HepG2 (cell line): Measurements from ENCODE around the gene MEI1. TPM values are rescaled to one million over a fixed set of nuclear protein-coding genes. Genes with fewer than 3 reads are reported as not detected.

Experiments used
- ATAC-seq: fragments of 200-7000 bp; cut with Tn5 transposase; 3 replicates; pipeline ENCODE4 v1.9.1; 2020; ENCODE audit warnings: mild to moderate bottlenecking, moderate library complexity
- BruUV-seq: library from RNA; stranded (reverse); fragments of 400-500 nt; replicated peaks from 2 replicates; lab custom pipeline; 2021; lab: Mats Ljungman, UMichigan
- CTCF ChIA-PET: fragments of 300-600 bp; formaldehyde crosslinking; extraction: SDS; loops from one replicate; lab custom pipeline; 2021; ENCODE audit warnings: low total read pairs, inconsistent platforms, low intra/inter-chr PET ratio; lab: Yijun Ruan, JAX
- POLR2A ChIA-PET: fragments of 350-600 bp; sonication (Branson Sonifier 250); formaldehyde crosslinking; loops from one replicate; lab custom pipeline; 2020; ENCODE audit warnings: antibody characterized with exemption, inconsistent platforms; lab: Yijun Ruan, JAX
- DNase-seq: peaks from one replicate; pipeline ENCODE4 v3.0.0-alpha.2; 2015; ENCODE audit warnings: low spot score
- FAIRE-seq: peaks from 3 replicates; lab custom pipeline; 2011; peaks lifted over from hg19 to GRCh38; lab: Jason Lieb, UNC
- H2AFZ ChIP-seq: one replicate; pipeline ENCODE4 v1.6.1; 2011; ENCODE audit warnings: low read length, inconsistent platforms
- H3K27ac ChIP-seq: fragments of 300-600 bp; 3 replicates; pipeline ENCODE4 v1.8.0; 2011; ENCODE audit warnings: mixed run types, mild to moderate bottlenecking, mixed read lengths, low read length, inconsistent platforms; ENCODE audit not compliant: insufficient read depth; ENCODE audit errors: extremely low read length
- H3K27me3 ChIP-seq, 2 experiments: fragments of 200-600 bp in 1 of 2; 2 replicates in 1 of 2; 3 replicates in 1 of 2; pipeline versions ENCODE4 v1.6.0 to v1.8.0; 2011; ENCODE audit warnings: low read length in 2 of 2, mild to moderate bottlenecking in 2 of 2, moderate library complexity in 2 of 2, inconsistent platforms in 1 of 2; ENCODE audit not compliant: insufficient read depth in 2 of 2, control insufficient read depth in 1 of 2
- H3K36me3 ChIP-seq, 2 experiments: fragments of 200-600 bp in 1 of 2; replicated peaks in 1 of 2; 2 replicates in 1 of 2; 3 replicates in 1 of 2; pipeline versions ENCODE4 v1.5.1 to v1.8.0; 2011; ENCODE audit warnings: low read length in 2 of 2, inconsistent platforms in 1 of 2; ENCODE audit not compliant: insufficient read depth in 2 of 2, control insufficient read depth in 1 of 2
- H3K4me1 ChIP-seq: 2 replicates; pipeline ENCODE4 v1.5.1; 2012; ENCODE audit warnings: low read length, inconsistent platforms; ENCODE audit not compliant: insufficient read depth
- H3K4me2 ChIP-seq: 2 replicates; pipeline ENCODE4 v1.6.0; 2011; ENCODE audit warnings: low read depth, low read length, inconsistent platforms
- H3K4me3 ChIP-seq, 3 experiments: fragments of 200-600 bp in 1 of 3; sonication (generic), shearing (Covaris generic) in 1 of 3; replicated peaks in 1 of 3; 2 replicates each; pipeline ENCODE4 v1.5.1; 2011 to 2016; ENCODE audit warnings: low read length in 3 of 3, inconsistent platforms in 2 of 3, low read depth in 2 of 3, mild to moderate bottlenecking in 2 of 3, control low read depth in 1 of 3, mixed read lengths in 1 of 3; ENCODE audit not compliant: insufficient read depth in 1 of 3
- H3K79me2 ChIP-seq: one replicate; pipeline ENCODE4 v1.6.1; 2011; ENCODE audit warnings: low read length, inconsistent platforms; ENCODE audit not compliant: insufficient read depth
- H3K9ac ChIP-seq: 2 replicates; pipeline ENCODE4 v1.6.0; 2011; ENCODE audit warnings: mild to moderate bottlenecking, low read depth, low read length, inconsistent platforms; ENCODE audit not compliant: insufficient read depth
- H3K9me3 ChIP-seq: 2 replicates; pipeline ENCODE4 v1.5.1; 2012; ENCODE audit warnings: mild to moderate bottlenecking, low read length
- H4K20me1 ChIP-seq: 2 replicates; pipeline ENCODE4 v1.6.0; 2011; ENCODE audit warnings: inconsistent platforms, mild to moderate bottlenecking, low read length, moderate library complexity; ENCODE audit not compliant: insufficient read depth
- CC2D1A ChIP-seq: sonication (generic); formaldehyde crosslinking; IDR thresholded peaks from 2 replicates; pipeline ENCODE4 v1.8.1; 2023; ENCODE audit warnings: mild to moderate bottlenecking, missing genetic modification reagents
- DMTF1 ChIP-seq: sonication (generic); formaldehyde crosslinking; IDR thresholded peaks from 2 replicates; pipeline ENCODE4 v1.4.0; 2020; ENCODE audit warnings: mild to moderate bottlenecking, missing genetic modification reagents
- EHMT2 ChIP-seq: fragments of 200-600 bp; sonication (generic); IDR thresholded peaks from 2 replicates; pipeline ENCODE4 v1.7.0; 2017; ENCODE audit warnings: antibody characterized with exemption, low read depth, low read length, borderline replicate concordance
- ETV5 ChIP-seq: IDR thresholded peaks from 2 replicates; pipeline ENCODE4 v1.6.1; 2018; ENCODE audit warnings: missing biosample characterization, missing genetic modification reagents, inconsistent platforms, borderline replicate concordance
- HBP1 ChIP-seq: IDR thresholded peaks from 2 replicates; pipeline ENCODE4 v1.6.1; 2016; ENCODE audit warnings: low read depth, control low read depth
- HDAC6 ChIP-seq: fragments of 200-600 bp; sonication (generic); IDR thresholded peaks from 2 replicates; pipeline ENCODE4 v1.7.0; 2017; ENCODE audit warnings: mild to moderate bottlenecking, antibody characterized with exemption, low read length, low read depth
- MTA1 ChIP-seq: sonication (generic); formaldehyde crosslinking; IDR thresholded peaks from 2 replicates; pipeline ENCODE4 v1.4.0; 2020; ENCODE audit warnings: missing genetic modification reagents, mild to moderate bottlenecking, borderline replicate concordance
- NR2C2 ChIP-seq: sonication (generic); formaldehyde crosslinking; IDR thresholded peaks from 2 replicates; pipeline ENCODE4 v1.4.0; 2020; ENCODE audit warnings: missing genetic modification reagents, mild to moderate bottlenecking, moderate library complexity, borderline replicate concordance
- POLR2G ChIP-seq: fragments of 200-400 bp; formaldehyde crosslinking; IDR thresholded peaks from 2 replicates; pipeline ENCODE4 v1.6.1; 2018; ENCODE audit warnings: mild to moderate bottlenecking, low read depth, low read length, moderate library complexity
- RBAK ChIP-seq: sonication (generic); formaldehyde crosslinking; IDR thresholded peaks from 2 replicates; pipeline ENCODE4 v1.5.1; 2020; ENCODE audit warnings: mild to moderate bottlenecking, missing genetic modification reagents
- SOX6 ChIP-seq, 2 experiments: fragments of 450-650 bp in 1 of 2; sonication (generic) in 1 of 2; formaldehyde crosslinking in 1 of 2; IDR thresholded peaks; 2 replicates each; pipeline versions ENCODE4 v1.4.0 to v1.6.1; 2017 to 2020; ENCODE audit warnings: antibody characterized with exemption in 1 of 2, mild to moderate bottlenecking in 1 of 2, missing genetic modification reagents in 1 of 2
- TRIM24 ChIP-seq: sonication (generic); formaldehyde crosslinking; IDR thresholded peaks from 2 replicates; pipeline ENCODE4 v1.8.0; 2022; ENCODE audit warnings: mild to moderate bottlenecking, missing genetic modification reagents
- TSC22D2 ChIP-seq: sonication (generic); formaldehyde crosslinking; IDR thresholded peaks from 2 replicates; pipeline ENCODE4 v1.5.1; 2020; ENCODE audit warnings: missing genetic modification reagents, mild to moderate bottlenecking, borderline replicate concordance
- ZBTB34 ChIP-seq: sonication (generic); formaldehyde crosslinking; IDR thresholded peaks from 2 replicates; pipeline ENCODE4 v1.8.0; 2022; ENCODE audit warnings: mild to moderate bottlenecking, missing genetic modification reagents
- ZEB1 ChIP-seq: IDR thresholded peaks from 2 replicates; pipeline ENCODE4 v1.6.1; 2012; ENCODE audit warnings: mild to moderate bottlenecking, low read depth, inconsistent platforms; ENCODE audit not compliant: insufficient replicate concordance
- ZKSCAN5 ChIP-seq: sonication (generic); formaldehyde crosslinking; IDR thresholded peaks from 2 replicates; pipeline ENCODE4 v1.5.1; 2020; ENCODE audit warnings: mild to moderate bottlenecking, missing genetic modification reagents
- ZMYM3 ChIP-seq: sonication (generic); formaldehyde crosslinking; IDR thresholded peaks from 2 replicates; pipeline ENCODE4 v1.5.1; 2020; ENCODE audit warnings: mild to moderate bottlenecking, missing genetic modification reagents
- ZNF124 ChIP-seq: sonication (generic); formaldehyde crosslinking; IDR thresholded peaks from 2 replicates; pipeline ENCODE4 v1.4.0; 2020; ENCODE audit warnings: missing genetic modification reagents
- ZNF713 ChIP-seq: sonication (generic); formaldehyde crosslinking; IDR thresholded peaks from 2 replicates; pipeline ENCODE4 v1.4.0; 2020; ENCODE audit warnings: mild to moderate bottlenecking, missing genetic modification reagents
- ZNF773 ChIP-seq: sonication (generic); formaldehyde crosslinking; IDR thresholded peaks from 2 replicates; pipeline ENCODE4 v1.4.0; 2020; ENCODE audit warnings: missing genetic modification reagents, borderline replicate concordance
- ZSCAN22 ChIP-seq: sonication (generic); formaldehyde crosslinking; IDR thresholded peaks from 2 replicates; pipeline ENCODE4 v1.4.0; 2020; ENCODE audit warnings: mild to moderate bottlenecking, missing genetic modification reagents
- ZSCAN31 ChIP-seq: sonication (generic); formaldehyde crosslinking; IDR thresholded peaks from 2 replicates; pipeline ENCODE4 v1.5.0; 2020; ENCODE audit warnings: low read depth, mild to moderate bottlenecking, missing genetic modification reagents
- WGBS: methylation state at CpG from one replicate; pipeline ENCODE4 v1.1.6; 2017; ENCODE audit warnings: low lambda C conversion rate; 5-methylcytosine and 5-hydroxymethylcytosine counted together
- in situ Hi-C: cut with HindIII; loops from 2 replicates; pipeline ENCODE4 v1.10.0; 2017; ENCODE audit warnings: low pct_unique_long_range_greater_than_20kb; ENCODE audit not compliant: extremely low pct_ligation_motif_present
- intact Hi-C: fragments of 100-400 bp; cut with micrococcal nuclease; formaldehyde crosslinking; loops from one replicate; pipeline ENCODE4 v1.10.0; 2022; ENCODE audit not compliant: unreplicated experiment
- polyA plus RNA-seq, 8 experiments: library from polyadenylated mRNA; depleted of rRNA in 3 of 8; stranded (reverse) in 7 of 8; unstranded in 1 of 8; fragments of >200 nt; fragmentation: Illumina TruSeq in 4 of 8; extraction: Trizol in 4 of 8; gene quantifications; 2 replicates each; pipeline versions ENCODE4 v1.2.1 to v1.2.3, GENCODE V29; 2011 to 2016; ENCODE audit warnings: low read depth in 4 of 8, missing spikeins in 1 of 8, mixed read lengths in 1 of 8; ENCODE audit not compliant: insufficient read depth in 1 of 8
- total RNA-seq, 5 experiments: library from RNA; depleted of rRNA; stranded (reverse); fragments of >200 nt; fragmentation: Illumina TruSeq; extraction: Trizol; gene quantifications; 2 replicates each; pipeline ENCODE4 v1.2.3, GENCODE V29; 2016; ENCODE audit warnings: low read depth in 1 of 5

Gene MEI1
- total and polyA plus RNA-seq, 2 of the 13 experiments (the other 11 are each of a cell fraction or from before 2014, with no cell fraction given) = 0.75 to 1.9 TPM

- TF ChIP-seq DMTF1 (CRISPR knock-in tag) (no peak), MTA1 (CRISPR knock-in tag) (no peak), ZMYM3 (CRISPR knock-in tag) (no peak), RBAK (CRISPR knock-in tag) (no peak), CC2D1A (CRISPR knock-in tag) (no peak), NR2C2 (no peak), TRIM24 (CRISPR knock-in tag) (no peak), HDAC6 (no peak), HBP1 (no peak), ETV5 (CRISPR knock-in tag) (no peak), ZNF124 (CRISPR knock-in tag) (no peak)
Measured at GRCh38 chr22:41702763-41703162, 3.5 kb downstream of the MEI1 start (continued).

- Histone ChIP-seq H3K4me2 (no peak overlapping the region), H3K79me2 (no peaks in the 10 kb centered on the region), H2AFZ (no peak overlapping the region), H3K4me1 (peaks cover 17% of the 10 kb centered on the region), H3K36me3 (no peaks in the 10 kb centered on the region), H4K20me1 (no peaks in the 10 kb centered on the region), H3K4me3 (no peak overlapping the region), H3K27me3 (peaks cover 0 to 7% of the 10 kb centered on the region in 2 experiments; a peak in 1 of 5 replicates), H3K27ac (no peak overlapping the region), H3K9ac (no peak overlapping the region), H3K9me3 (no peaks in the 10 kb centered on the region)
- ChIA-PET CTCF (no interaction called here), POLR2A (no interaction called here)
- intact Hi-C loops = no loop called here
- no peak for DNase-seq
- no peak for TF ChIP-seq ZNF713 (CRISPR knock-in tag)
- no peak for TF ChIP-seq ZSCAN31
- TF ChIP-seq ZNF773 (CRISPR knock-in tag) = no peak
- TF ChIP-seq ZBTB34 (CRISPR knock-in tag) = no peak
- no peak for TF ChIP-seq POLR2G
- TF ChIP-seq EHMT2 = no peak
- TF ChIP-seq ZEB1 = no peak
- TF ChIP-seq ZSCAN22 (CRISPR knock-in tag) = no peak
- no peak for TF ChIP-seq SOX6 (IDR thresholded peaks at IDR 0.05)
- TF ChIP-seq SOX6 (CRISPR knock-in tag; IDR thresholded peaks at IDR 0.05) = no peak
- no peak for TF ChIP-seq ZKSCAN5 (CRISPR knock-in tag)
- TF ChIP-seq TSC22D2 (CRISPR knock-in tag) = no peak
- in situ Hi-C loops = no loop called here
- BruUV-seq = no TSS peak
- ATAC-seq = no peak
- 66% methylated on average over 10 of the region's 10 CpGs for WGBS
- no peak for FAIRE-seq
Measured at GRCh38 chr22:41709341-41709740, 10.0 kb downstream of the MEI1 start.
